GM21360 (cell line): Measurements from ENCODE around the gene TGFBR2.

Source experiments
- ATAC-seq: cut with Tn5 transposase; IDR thresholded peaks from one replicate; pipeline ENCODE4 v1.9.1; 2021; ENCODE audit warnings: mild to moderate bottlenecking, moderate library complexity; ENCODE audit not compliant: unreplicated experiment

Gene TGFBR2

DNA sequence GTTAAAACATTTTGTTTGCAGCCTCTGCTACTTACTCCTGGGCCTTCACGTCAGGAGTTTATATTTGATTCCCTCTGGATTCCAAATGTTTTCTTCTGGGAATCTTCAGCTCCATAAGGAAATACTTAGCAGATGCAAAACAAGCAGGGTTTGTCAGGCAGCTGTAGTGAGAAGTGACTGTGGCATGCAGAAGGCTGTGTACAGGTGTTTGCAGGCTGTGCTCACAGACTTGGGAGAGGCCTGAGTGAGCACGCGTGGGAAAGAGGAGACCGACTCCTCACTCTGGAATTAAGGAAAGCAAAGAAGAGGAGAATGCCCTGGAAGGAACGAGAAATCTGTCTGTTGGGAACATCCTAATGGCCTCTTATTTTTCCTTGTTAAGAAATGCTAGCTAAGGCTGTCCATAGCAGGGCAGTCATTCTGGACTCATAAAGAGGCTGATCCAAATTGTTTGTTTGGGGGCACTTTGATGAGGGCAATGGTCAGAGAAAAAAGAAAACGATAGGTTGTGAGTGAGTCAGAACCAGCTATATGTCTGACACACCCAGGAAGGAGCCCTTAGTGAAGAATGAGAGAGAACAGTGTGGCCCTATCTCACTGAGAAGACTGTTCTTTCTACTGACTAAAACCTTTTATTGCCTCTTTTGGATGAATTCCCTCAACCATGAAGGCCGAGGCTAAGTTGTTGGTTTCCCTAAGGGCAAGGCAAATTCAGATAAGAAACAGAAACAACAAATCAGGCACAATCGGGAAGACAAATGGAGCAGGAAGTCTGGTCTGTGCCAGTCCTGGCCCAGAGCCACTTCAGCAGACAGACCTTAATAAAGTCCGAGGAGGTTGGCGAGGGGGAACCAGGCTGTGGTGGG, 82.6 kb downstream of the TGFBR2 start:
- ATAC-seq: no peak

DNA sequence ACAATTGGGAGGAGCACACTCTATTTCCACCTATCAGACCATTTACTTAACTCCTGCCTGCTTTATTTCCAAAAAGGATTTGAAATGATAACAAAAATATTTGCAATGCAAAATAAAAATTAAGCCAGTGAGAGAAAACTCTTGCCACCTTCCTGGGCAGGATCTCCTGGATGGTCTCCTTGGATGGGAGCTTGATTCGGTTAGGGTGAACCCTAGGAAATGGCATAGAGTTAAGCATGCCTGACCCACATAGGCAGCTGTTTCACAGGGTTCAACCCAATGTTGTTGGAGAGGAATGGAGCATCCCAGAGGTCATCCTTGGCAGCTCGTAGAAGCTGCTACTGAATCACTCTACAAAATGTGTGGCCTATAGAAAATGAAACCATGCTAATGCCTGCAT, 83.8 kb downstream of the TGFBR2 start:
- no peak for ATAC-seq

DNA sequence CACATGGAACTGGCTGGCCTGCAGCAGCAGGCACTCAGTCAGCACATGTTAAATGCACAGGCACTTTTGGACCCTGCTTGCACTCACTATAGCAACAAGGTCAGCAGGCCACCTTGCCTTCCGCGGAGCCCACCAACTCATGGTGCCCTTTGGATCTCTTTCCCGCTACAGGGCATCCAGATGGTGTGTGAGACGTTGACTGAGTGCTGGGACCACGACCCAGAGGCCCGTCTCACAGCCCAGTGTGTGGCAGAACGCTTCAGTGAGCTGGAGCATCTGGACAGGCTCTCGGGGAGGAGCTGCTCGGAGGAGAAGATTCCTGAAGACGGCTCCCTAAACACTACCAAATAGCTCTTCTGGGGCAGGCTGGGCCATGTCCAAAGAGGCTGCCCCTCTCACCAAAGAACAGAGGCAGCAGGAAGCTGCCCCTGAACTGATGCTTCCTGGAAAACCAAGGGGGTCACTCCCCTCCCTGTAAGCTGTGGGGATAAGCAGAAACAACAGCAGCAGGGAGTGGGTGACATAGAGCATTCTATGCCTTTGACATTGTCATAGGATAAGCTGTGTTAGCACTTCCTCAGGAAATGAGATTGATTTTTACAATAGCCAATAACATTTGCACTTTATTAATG, 85.0 kb downstream of the TGFBR2 start:
- no peak for ATAC-seq

DNA sequence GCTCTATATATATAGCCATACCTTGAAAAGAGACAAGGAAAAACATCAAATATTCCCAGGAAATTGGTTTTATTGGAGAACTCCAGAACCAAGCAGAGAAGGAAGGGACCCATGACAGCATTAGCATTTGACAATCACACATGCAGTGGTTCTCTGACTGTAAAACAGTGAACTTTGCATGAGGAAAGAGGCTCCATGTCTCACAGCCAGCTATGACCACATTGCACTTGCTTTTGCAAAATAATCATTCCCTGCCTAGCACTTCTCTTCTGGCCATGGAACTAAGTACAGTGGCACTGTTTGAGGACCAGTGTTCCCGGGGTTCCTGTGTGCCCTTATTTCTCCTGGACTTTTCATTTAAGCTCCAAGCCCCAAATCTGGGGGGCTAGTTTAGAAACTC, 85.5 kb downstream of the TGFBR2 start:
- no peak for ATAC-seq

DNA sequence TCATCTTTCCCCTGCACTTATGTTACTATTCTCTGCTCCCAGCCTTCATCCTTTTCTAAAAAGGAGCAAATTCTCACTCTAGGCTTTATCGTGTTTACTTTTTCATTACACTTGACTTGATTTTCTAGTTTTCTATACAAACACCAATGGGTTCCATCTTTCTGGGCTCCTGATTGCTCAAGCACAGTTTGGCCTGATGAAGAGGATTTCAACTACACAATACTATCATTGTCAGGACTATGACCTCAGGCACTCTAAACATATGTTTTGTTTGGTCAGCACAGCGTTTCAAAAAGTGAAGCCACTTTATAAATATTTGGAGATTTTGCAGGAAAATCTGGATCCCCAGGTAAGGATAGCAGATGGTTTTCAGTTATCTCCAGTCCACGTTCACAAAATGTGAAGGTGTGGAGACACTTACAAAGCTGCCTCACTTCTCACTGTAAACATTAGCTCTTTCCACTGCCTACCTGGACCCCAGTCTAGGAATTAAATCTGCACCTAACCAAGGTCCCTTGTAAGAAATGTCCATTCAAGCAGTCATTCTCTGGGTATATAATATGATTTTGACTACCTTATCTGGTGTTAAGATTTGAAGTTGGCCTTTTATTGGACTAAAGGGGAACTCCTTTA, 86.2 kb downstream of the TGFBR2 start:
- no peak for ATAC-seq

DNA sequence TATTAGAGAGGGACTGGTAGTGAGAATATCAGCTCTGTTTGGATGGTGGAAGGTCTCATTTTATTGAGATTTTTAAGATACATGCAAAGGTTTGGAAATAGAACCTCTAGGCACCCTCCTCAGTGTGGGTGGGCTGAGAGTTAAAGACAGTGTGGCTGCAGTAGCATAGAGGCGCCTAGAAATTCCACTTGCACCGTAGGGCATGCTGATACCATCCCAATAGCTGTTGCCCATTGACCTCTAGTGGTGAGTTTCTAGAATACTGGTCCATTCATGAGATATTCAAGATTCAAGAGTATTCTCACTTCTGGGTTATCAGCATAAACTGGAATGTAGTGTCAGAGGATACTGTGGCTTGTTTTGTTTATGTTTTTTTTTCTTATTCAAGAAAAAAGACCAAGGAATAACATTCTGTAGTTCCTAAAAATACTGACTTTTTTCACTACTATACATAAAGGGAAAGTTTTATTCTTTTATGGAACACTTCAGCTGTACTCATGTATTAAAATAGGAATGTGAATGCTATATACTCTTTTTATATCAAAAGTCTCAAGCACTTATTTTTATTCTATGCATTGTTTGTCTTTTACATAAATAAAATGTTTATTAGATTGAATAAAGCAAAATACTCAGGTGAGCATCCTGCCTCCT, 87.2 kb downstream of the TGFBR2 start:
- ATAC-seq: peak; percentile 90

DNA sequence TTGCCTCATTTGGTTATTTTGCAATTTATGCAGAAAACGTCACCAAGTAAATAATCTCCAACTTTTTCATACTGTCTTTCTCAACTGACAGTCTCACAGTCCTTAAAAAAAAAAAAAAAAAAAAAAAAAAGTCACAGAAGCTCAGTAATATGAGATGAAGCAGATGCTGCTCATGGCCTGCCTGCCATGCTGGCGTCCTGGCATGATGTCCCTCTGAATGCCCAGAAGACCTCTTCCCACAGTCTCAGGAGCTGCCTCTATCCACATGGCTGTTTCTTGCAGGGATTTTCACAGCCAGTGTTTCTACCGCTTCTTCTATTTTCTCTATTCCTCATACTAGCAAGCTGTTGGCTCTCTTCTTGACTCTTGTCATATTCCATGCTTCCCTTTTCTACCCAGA, 87.7 kb downstream of the TGFBR2 start:
- no peak for ATAC-seq

DNA sequence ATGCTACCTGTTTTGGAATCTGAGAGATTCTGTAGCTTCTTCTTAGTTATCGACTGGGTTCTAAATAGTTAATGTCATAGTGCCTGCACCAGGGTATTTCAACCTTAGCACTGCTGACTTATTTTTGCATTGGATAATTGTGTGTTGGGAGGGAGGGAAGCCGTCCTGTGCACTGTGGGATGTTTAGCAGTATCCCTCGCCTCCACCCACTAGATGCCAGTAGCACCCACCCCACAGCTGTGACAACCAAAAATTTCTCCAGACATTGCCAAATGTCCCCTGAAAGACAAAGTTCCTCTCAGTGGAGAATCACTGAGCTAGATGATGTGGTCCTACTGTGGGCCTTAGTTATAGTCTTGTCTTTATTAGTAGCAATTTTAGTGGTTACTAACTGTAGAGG, 88.3 kb downstream of the TGFBR2 start:
- no peak for ATAC-seq

DNA sequence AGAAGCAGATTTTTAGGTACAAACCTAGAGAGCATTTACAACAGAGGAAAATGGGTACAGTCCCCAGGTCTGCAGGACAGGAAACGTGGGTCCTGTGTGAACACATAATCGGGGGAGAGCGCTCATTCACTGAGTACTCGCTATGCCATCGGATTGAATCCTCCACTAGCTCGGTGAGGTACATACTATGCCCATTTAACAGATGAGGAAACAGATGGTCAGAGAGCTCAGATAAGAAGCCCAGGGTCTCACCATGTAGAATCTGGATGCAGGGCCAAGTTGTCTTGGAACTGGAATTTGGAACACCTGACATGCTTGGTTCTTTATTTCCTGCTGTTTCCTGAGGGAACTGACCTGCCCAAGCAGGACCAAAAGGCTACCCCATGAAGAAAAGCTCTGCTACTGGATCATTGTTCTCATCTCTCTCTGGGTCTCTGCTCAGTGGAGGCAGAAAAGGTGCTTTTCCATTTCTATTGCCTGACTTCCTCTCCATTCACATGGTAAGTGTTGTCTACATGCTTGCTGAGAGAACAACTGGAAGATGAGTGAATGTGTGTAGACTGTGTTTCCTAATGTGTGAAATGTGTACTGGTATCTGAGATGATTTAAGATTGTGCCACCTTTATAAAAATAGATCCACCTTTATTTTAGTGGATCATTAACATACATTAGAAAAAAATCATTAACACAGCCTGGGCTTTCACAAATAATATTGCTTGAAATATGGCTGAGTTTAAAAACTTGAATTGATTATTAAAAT, 89.1 kb downstream of the TGFBR2 start:
- no peak for ATAC-seq

DNA sequence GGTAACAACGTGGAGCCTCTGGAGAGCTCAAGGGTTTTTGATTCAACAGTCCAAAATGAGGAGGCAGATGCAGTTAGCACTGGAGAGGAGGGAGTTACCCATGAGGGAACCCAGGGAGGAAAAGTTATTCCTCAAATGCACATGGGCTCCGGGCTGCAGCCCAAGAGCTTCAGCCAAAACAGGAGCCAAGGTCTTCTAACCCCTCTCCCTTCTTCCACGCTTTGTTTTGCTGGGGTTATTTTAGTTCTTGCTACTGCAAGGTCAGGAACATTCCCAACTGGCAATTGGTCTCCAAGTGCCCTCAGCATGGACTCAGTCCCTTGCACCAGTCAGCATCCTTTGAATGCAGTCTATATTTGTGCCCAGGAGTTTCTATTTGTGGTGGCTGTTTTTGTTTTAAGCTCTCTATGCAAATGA, 90.0 kb downstream of the TGFBR2 start:
- no peak for ATAC-seq

DNA sequence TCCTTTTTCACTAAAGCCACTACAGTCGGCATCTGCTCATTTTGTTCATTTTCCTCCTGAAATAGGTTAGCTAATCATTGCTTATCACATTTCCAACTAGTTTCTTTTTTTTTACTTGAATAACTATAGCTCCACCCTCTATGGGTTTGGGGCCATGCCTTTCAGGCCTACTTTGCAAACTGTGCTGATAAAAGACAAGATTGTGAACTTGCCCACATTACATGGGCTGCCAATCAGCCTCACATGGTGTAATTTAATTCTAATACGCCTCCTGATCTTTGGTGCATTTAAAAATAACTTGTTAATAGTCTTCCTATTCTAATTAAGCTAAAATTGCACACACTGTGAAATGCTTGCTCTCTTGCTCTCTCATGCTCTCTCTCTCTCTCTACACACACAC, 90.5 kb downstream of the TGFBR2 start:
- no peak for ATAC-seq

DNA sequence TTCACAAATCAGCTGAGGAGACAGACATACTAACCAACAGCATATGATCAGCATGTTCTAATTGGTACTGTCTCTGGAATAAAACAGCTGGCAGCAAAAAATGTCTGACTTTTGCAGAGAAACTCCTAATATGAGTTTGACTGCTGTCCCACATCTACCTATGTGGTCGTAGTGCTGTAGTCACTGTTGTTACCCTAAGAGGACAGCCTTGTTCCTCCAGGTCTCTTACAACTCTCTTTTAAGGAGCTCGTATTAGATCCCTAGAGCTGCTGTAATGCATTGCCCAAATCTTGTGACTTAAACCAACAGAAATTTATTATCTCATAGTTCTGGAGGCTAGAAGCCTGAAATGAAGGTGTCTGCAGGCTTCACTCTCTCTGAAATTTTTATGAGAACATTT, 92.1 kb downstream of the TGFBR2 start:
- ATAC-seq: no peak

DNA sequence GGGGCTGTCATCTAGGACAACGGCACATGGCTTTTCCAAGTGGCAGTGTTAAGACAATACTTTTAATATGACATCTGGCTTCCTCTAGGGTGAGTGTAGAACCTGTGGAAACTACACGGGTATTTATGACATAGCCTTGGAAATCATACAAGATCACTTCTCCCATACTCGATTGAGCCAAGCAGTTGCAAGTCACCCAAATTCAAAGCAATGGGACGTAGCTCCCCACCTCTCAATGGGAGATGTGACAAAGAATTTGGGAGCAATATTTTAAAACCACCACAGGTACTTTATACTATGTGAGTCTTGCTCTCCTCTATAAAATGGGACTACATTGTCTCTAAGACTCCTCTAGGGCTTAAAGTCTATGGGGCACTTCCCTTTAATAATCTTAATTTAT, 93.5 kb downstream of the TGFBR2 start:
- ATAC-seq: no peak

DNA sequence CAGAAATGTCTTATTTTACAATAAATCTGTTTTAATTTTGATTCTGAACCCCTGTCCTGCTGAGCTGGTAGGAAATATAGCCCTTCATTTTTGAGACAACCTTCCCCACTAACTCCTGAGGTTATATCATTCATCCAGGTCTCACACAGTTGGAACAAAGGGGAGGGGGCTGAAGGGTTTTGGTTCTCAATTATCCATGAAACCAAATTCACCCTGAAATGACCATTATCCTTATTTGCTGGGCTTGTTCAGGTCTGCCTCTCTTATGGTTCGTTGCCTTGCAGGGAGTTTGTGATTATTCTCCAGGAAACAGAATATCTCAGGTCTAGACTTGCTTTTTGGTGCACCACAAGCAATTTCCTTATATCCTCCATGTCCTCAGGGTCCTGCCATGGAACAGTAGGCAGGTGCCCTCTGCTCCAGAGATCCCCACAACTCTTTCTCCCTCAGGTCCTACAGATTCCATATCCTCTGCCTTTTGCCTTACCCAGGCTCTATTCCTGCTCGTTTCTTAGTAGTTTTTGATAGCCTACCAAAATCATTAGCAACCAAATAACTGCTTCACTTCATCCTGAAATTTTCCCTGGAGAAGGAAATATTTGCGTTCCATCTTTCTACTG, 94.4 kb downstream of the TGFBR2 start:
- no peak for ATAC-seq

DNA sequence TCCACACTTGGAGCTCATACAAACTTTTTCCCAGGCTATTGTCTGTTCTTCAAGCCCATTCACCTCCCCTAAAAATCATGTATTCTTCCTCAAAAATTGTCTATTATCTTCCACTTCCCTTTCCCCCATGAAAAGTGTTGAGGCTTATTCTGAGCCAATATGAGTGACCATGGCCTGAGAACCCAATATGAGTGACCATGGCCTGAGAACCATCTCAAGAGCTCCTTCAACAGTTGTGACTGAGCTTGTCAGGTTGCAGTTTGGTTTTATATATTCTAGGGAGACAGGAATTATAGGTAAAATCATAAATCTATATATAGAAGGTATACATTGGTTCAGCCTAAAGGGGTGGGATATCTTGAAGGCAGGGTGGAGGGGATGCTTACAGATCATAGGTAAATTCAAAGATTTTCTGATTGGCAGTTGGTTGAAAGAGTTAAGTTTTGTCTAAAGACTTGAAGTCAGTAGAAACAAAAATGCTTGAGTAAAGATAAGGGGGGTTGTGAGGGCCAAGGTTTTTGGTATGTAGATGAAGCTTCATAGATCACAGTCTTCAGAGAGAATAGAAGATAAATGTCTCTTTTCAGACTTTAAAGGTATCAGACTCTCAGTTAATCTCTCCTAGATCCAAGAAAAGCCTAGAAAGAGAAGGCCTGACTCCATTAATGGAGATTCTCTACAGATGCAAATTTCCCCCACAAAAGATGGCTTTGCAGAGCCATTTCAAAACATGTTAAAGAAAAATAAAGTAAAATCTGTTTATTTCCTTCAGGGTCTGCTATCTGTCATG, 95.8 kb downstream of the TGFBR2 start:
- no peak for ATAC-seq

DNA sequence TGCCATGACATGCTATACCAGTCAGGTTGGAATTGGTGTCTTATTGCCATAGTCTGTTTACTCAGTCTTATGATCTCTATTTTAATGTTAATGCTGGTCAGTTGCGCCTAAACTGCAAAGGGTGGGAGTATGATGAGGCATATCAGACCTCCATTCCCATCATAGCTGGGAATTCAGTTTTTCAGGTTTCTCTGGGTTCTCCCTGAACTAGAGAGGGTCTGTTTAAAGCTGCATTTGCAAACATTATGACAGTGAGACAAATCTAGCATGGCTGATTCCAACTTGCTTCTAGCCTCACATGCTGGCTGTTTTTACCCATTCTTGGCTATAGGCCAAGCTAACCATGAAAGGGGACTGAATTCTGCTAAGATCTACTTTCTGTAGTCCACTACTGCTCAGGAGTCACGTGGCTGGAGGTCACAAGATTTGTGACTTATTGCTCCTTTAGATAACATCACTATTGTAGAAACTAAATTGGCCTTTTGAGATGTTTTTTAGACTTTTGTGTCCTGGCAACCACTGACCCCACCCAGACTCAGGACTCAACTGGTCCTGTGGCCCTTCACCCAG, 96.5 kb downstream of the TGFBR2 start:
- no peak for ATAC-seq

DNA sequence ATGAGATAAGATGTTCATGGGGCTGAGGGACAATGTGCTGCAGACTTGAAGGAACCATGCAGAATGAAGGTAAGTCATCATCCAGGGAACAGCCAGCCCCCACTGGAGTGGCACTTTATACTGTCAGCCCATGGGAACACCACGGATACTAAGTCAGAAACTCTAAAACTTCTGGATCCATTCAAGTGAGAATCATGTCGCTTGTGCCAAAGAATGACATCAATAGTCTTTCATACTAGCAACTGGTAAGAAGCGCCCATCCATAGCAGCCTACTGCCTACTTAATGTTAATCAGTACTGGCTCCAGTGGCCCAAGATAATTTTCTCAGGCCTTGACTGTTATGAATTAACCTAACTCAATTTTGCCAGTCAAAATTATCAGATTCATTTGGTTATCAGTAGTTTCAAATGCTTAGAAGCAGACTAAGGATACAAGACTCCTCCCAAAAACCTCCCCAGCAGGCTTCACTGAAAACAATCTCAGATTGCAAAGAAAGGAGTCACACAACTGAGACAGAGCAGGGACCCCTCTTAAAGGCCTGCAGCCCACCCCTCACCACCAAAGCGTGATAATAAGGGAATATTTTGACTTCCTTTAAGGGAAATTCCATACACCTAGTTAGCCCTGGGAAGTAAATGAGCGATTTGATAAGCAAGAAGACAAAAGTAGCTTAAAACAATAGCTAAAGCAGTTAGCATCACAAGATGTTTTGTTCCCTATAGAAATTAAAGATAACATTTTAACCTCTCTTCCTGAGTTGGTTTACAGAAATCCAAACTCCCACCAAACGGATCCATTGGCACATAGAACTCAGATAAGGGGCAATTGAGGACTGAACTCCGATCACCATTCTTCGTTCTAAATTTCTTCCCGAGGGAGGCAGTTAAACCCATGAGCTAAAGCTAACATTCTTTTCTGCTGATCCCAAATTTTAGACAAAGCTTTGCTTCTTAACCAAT, 98.8 kb downstream of the TGFBR2 start:
- ATAC-seq: no peak

DNA sequence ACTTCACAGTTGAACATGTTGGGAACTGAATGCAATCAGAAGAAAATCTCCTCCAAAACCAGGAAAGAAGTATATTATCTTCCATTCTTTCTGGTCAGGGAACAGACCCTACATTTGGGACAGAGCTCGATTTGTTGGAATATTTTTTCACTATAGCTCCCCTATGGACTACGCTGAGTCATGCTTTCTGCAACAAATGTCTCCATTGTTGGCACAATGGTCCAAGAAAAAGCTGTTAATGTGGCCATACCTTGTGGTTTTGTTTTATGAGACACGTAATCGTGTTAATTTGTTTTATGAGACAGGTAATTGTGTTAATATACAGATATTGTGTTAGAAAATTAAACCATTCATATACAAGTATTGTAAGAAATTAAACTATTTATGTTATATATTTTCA, 101.4 kb downstream of the TGFBR2 start:
- no peak for ATAC-seq
